Activated CD4-positive, CD25-positive, alpha-beta regulatory T cell treated with anti-CD3 and anti-CD28 coated beads, Interleukin-2, amount 50 U/mL, for 16 hours (primary cell): ENCODE measurements around the gene TH.

Experiments used
- DNase-seq: peaks from one replicate; pipeline ENCODE4 v3.0.0-alpha.2; 2020; ENCODE audit warnings: low read depth, low spot score

TH gene

DNA sequence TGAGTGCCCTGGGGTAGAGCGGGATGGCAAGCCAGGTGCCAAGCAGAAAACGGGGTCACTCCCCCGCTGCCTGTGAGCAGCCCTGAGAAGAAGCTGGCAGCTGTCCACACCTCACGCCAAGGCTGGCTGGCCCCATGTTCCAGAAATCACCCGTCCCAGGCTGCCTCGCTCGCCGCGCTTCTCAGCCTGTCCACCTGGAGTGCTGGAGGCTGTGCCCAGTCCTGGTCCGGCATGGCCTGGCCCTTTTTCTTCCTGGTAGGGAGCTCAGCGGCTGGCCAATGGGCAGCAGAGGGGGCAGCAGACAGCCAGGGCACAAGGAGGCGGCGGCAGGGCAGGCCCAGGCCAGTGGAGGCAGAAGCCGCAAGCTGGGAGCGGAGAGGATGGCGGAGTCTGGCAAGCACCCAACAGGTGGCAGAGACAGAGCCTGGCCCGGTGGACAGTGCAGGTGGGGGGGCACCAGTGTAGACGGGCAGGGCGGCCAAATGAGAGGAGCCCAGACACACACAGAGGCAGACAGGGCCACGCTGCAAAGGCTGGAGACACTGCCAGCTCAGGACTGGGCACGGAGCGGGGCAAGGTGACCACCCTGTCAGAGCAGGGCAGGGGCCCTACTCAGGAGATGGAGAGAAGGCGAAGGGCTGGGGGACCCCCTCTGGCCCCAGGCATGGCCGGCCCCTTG is 37.2 kb upstream of the TH start:
- DNase-seq = no peak

DNA sequence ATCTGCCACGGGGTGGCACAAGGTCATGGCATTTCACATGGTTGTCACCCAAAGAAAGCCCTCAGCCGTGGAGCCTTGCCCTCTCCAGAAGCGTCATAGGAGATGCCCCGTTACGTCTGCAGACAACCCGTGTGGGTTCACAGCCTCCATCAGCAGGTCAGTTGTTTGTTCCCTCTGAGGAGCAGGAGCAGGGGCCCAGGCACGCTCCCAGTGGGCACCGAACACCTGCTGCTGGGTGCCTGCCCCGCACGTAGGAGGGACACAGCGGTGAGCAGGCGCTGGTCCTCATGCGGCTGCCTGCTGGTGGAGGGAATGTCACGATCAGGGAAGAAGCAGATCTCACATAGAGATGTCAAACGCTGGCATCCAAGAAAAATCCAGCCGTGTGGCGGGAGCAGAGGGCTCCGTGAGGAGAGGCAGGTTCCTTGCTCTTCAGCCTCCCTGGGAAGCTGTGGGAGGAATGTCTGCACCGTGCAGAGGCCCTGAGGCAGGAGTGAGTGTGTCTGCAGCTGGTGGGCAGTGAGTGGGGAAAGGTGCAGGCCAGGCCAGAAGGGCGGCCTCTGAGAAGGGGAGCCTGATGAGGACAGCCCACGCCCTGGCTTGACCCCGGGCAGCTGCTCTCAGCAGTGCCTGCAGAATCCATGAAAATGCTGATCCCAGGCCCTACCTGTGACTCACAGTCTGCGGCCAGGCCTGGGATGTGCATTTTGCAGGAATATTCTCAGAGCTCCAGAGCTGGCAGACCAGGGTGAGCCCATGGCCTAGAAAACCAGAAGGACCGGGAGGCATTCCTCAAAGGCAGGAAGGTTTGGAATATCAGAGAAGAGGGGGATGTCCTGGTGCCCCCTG is 36.4 kb upstream of the TH start:
- no peak for DNase-seq

DNA sequence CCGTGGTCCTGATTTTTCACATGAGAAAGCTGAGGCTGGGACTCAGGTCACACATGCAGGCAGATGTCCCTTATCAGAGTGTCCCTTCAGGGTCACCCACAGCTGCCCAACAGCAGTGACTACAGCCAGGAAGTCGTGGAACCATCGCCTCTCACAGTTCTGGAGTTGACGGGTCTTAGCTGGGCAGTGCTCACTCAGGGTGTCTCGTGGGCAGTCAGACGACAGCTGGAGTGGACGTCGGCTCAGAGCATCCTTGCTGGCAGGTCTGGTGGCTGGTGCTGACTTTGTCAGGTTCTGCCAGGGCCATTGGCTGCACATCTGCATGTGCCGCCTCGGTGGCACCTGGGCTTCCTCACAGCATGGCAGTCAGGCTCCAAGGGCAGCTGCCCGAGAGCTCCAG is 35.6 kb upstream of the TH start:
- no peak for DNase-seq

GRCh38 chr11:2205981-2206690 is 34.5 kb upstream of the TH start:
- no peak for DNase-seq

GRCh38 chr11:2205214-2205720 is 33.7 kb upstream of the TH start:
- no peak for DNase-seq

DNA sequence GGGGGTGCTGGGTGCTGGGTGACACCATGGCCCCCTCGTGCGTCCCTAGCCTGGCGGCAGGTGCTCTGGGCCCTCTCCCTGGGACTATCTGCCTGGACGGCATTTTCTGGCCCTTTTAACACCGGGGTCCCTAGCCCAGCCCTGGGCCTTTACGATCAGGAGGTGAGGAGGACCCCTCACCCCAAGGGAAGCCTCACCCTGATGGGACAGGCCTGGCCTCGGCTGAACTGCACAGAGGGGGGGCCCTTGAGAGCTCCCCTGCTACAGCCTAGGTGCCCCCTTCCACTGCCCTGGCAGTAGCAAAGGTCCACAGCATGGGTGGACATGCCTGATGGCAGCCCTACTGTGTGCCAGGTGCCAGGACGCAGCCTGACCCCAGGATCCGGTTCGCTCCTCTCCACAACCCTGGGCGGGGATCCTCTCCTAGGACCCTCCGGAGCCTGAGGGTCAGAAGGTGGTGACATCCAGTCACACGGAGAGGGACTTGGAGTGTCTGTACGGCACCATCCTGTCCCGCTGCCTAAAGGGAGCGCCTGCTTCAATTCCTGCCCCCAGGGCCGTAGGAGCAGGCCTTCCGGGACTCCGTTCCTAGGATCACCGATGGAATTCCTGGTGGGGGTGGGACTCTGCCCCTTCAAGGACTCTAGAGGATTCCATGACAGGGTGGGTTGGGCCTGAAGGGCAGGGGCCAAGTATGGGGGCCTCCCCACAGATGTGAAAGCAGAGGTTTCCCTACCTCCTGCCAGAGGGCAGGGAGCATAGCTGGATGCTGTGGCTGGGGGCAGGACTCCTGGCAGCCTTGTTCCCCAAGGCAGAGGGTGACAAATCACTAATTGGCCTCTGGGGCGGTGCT is 33.0 kb upstream of the TH start:
- no peak for DNase-seq

DNA sequence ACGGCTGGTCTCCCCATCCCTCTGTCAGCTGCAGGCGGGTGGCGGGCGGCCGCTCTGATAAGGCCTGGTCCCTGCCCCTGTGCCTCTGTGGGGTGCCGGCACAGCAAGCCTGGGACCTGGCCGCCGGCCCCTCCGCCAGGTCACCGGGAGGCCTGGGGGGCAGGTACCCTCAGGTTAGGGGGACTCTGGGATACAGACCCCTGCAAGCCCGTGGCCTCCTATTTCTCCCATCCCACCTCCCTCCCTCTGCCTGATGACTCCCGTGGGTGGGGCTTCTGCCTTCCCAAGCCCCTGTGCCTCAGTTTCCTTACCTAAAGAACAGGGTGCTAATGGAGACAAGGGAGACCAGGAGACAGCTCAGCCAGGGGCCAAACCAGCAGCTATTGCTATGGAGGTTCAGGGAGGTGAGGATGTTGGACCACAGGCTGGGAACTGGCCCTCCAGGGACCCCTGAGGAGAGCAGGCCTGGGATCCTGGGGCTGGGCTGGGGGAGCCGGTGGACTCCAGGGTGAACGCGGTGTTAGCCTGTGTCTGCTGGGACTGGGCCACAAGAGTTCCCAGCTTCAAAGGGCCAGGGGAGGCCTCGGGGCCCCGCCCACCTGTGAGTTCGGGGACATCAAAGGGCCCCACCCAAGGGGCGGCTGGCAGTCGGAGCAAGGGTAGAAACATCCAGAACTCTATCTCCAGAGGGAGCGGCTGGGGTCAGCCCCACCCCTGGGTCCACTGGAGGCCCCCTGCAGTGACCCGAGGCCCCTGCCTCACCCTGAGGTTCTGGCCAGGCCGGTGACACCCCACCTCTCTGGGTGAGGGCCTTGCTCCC is 32.0 kb upstream of the TH start:
- no peak for DNase-seq

- no peak for DNase-seq
These were observed 31.4 kb upstream of the TH start for GRCh38 chr11:2202900-2203439.

DNA sequence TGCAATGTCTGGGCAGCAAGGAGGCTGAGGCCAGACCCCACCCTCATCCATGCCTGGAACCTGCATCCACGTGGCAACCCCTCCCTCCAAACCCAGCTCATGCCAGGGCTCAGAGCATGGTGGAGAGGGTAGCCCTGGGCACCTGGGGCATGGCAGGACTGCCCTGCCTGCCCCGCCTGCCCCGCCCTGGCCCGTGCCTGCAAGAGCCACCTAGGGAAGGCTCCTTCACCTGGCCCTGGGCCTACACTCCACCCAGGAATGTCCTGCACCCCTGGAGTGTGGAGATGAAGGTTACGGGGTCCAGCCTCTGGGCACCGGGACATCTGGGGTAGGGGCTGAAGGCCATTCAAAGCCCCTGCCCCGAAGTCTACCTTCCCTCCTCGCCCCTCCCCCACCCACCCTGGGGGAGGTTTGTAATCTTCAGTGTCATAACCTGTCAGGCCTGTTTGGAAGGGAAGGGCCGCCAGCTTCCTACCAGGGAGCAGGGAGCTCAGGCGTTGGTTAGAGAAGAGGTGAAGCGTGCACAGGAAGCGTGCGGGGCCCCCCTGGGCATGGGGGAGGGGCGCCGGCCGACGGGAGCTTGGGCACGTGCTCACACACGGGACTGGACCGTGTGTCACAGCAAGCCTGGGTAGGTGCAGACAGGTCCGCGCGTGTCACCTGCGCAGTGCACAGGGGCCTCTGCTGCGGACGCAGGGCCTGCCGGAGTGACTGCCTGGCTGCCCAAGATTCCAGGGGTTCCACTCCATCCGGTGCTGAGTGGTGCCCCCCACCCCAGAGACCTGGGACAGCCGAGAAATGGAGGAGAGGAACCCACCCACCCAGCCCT is 30.7 kb upstream of the TH start:
- DNase-seq = no peak

DNA sequence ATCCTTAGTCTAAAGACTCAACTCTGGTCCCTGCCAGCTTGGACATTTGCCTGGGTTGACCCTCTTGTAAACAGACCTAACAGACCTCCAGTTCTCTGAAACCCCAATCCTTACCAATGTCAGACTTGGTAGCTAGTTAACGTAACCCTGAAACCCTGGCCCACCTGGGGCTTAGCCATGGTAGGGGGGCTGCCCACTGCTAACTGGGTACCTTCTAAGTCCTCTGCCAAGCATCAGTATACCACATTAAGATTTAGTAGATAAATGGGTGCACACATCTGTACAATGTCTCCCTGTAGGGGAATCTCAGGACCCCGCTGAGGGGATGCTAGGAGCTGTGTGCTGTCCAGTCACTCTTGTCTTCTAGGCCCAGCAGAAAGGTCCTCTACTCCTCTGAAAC is 29.9 kb upstream of the TH start:
- DNase-seq = no peak

- no peak for DNase-seq
These were observed 29.4 kb upstream of the TH start for GRCh38 chr11:2200957-2201519.

DNA sequence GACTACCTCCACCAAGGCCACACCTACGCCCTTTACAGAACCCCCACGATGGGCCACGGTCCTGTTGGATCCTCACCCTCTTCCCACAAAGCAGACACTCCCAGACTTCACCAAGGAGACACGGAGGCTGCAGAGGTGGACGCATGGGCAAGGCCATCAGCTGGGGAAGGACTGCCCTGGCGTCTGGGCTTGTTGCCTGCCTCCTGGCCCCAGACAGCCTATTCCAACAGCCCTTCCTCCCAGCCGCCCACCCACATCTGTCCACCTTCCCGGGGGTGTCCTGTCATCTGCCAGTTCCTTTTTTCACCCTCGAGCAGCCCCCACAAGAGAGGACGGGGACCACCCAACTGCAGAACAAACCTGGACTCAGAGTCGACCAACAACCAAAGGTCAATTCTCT is 28.9 kb upstream of the TH start:
- no peak for DNase-seq

DNA sequence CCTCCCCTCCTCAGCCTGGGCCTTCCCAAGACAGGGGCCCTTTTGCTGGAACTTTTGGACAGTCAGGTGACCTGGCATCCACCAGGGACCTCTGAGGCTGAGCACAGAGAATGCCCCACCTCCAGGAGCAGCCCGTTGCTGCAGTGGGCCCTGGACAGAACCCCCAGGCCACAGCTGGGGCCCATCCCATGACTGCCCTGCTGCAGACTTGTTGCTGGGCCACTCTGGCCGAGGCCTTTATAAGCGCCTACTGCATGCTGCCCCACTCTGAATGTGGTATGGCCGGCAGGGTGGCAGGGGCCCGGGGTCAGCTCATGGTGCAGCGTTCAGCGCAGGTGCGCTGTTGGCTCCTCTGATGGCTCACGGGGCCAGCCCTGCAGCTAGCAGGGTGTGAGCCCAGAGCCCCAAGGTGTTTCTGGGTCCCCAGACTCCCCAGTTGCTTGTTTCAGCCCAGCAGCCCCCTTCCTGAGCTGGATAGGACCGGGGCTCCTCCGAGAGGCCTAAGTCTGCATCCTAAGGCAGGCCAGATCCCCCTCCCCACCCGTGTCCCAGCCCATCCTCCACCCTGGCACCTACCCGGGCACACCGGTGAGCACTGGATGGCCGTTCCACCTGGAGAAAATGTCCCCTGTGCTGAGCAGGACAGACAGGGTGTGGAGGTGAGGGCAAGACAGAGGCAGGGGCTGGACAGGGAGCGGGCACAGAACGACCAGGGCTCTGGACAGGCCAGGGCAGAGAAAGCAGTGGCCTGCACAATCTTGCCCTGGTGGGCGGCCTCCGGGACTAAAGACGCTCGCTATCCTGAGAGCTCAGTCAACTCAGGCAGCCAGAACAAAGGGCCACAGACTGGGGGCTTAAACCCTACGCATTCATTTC is 28.1 kb upstream of the TH start:
- DNase-seq = no peak

- DNase-seq = no peak
These were observed 27.2 kb upstream of the TH start for GRCh38 chr11:2198621-2199365.

- no peak for DNase-seq
These were observed 26.3 kb upstream of the TH start for GRCh38 chr11:2197771-2198520.

GRCh38 chr11:2196970-2197770 is 25.6 kb upstream of the TH start:
- peak; percentile 28 for DNase-seq
